CD4-positive, alpha-beta T cell treated with Interleukin-6 at 100 ng/mL for 8 hours (primary cell): ENCODE results near the gene MAPK8.
A peak's percentile ranks its signal among the peaks of the same experiment; 100 is the strongest.
"Not testable (repeated sequence)": the region's sequence is repeated elsewhere in the genome, so short reads cannot be mapped to it uniquely, and the experiment has no call there.

Experiments used
- DNase-seq: peaks from one replicate; pipeline ENCODE4 v3.0.0-alpha.2; 2020; ENCODE audit warnings: mixed read lengths, low spot score

The MAPK8 gene

GRCh38 chr10:48306265-48306869 is at the start of gene MAPK8:
Gene MAPK8, plus strand, starts transcription at chr10:48306677. Its CDS starts 94,984 bp downstream, at chr10:48401661.
- DNase-seq = peak; percentile 93

- DNase-seq = no peak
Observed at GRCh38 chr10:48257407-48257961, 49.0 kb upstream of the MAPK8 start.

GRCh38 chr10:48258105-48258504 is 48.4 kb upstream of the MAPK8 start:
- no peak for DNase-seq

GRCh38 chr10:48266528-48266927 is 39.9 kb upstream of the MAPK8 start:
- DNase-seq = no peak

- no peak for DNase-seq
Observed at GRCh38 chr10:48271047-48271730, 35.3 kb upstream of the MAPK8 start.

GRCh38 chr10:48272682-48273081 is 33.8 kb upstream of the MAPK8 start:
- no peak for DNase-seq

GRCh38 chr10:48273741-48274140 is 32.7 kb upstream of the MAPK8 start:
- no peak for DNase-seq

- DNase-seq = no peak
Observed at GRCh38 chr10:48274636-48275035, 31.8 kb upstream of the MAPK8 start, which contains the start of gene FRMPD2. Gene FRMPD2, minus strand, starts transcription at chr10:48274696. Its CDS starts 129 bp downstream, at chr10:48274567.

- no peak for DNase-seq
Observed at GRCh38 chr10:48277093-48277492, 29.4 kb upstream of the MAPK8 start.

GRCh38 chr10:48279081-48279751 is 27.3 kb upstream of the MAPK8 start:
- DNase-seq = no peak

- DNase-seq = not testable (repeated sequence)
Observed at GRCh38 chr10:48281697-48282096, 24.8 kb upstream of the MAPK8 start.

GRCh38 chr10:48282829-48283228 is 23.6 kb upstream of the MAPK8 start:
- no peak for DNase-seq

- DNase-seq = no peak
Observed at GRCh38 chr10:48284002-48284546, 22.4 kb upstream of the MAPK8 start.

- DNase-seq = no peak
Observed at GRCh38 chr10:48284811-48285210, 21.7 kb upstream of the MAPK8 start.

GRCh38 chr10:48285710-48286109 is 20.8 kb upstream of the MAPK8 start:
- no peak for DNase-seq

GRCh38 chr10:48286356-48286755 is 20.1 kb upstream of the MAPK8 start:
- DNase-seq = no peak

- DNase-seq = no peak
Observed at GRCh38 chr10:48287417-48288391, 18.8 kb upstream of the MAPK8 start.

GRCh38 chr10:48288661-48289060 is 17.8 kb upstream of the MAPK8 start:
- no peak for DNase-seq

GRCh38 chr10:48289501-48290238 is 16.8 kb upstream of the MAPK8 start:
- DNase-seq = peak; percentile 37

GRCh38 chr10:48290286-48290685 is 16.2 kb upstream of the MAPK8 start:
- DNase-seq = no peak

GRCh38 chr10:48291190-48291589 is 15.3 kb upstream of the MAPK8 start:
- DNase-seq = no peak
